Activated T-helper 17 cell treated with anti-CD3 and anti-CD28 coated beads, Interleukin-2, amount 50 U/mL, for 72 hours (primary cell): Measurements from ENCODE around the gene TOM1L2. TPM values are rescaled to one million over a fixed set of nuclear protein-coding genes. Genes with fewer than 3 reads are reported as not detected.

Experiments used
- ATAC-seq: fragments of 150-1000 bp; cut with Tn5 transposase; replicated peaks from 2 replicates; pipeline ENCODE4 v1.10.0; 2021; ENCODE audit warnings: mild to moderate bottlenecking, moderate library complexity
- H3K27ac Mint-ChIP-seq: one replicate; pipeline ENCODE4 v1.8.0; 2022; ENCODE audit warnings: mixed read lengths
- H3K27me3 Mint-ChIP-seq: one replicate; pipeline ENCODE4 v1.8.0; 2022; ENCODE audit warnings: mixed read lengths
- H3K36me3 Mint-ChIP-seq: one replicate; pipeline ENCODE4 v1.8.0; 2022; ENCODE audit warnings: low read depth, mild to moderate bottlenecking, mixed read lengths
- H3K4me1 Mint-ChIP-seq: one replicate; pipeline ENCODE4 v1.8.0; 2022; ENCODE audit warnings: mixed read lengths
- H3K4me3 Mint-ChIP-seq: one replicate; pipeline ENCODE4 v1.8.0; 2022; ENCODE audit warnings: mild to moderate bottlenecking, mixed read lengths
- H3K9me3 Mint-ChIP-seq: one replicate; pipeline ENCODE4 v1.8.0; 2022; ENCODE audit warnings: mixed read lengths
- total RNA-seq, 2 donors: library from RNA; stranded (reverse); gene quantifications; one replicate each; pipeline ENCODE4 v1.2.3, GENCODE V29; 2022

Gene TOM1L2
- total RNA-seq, 2 donors from 2014 or later = 20.4 to 24.8 TPM

GRCh38 chr17:17870247-17870646, 102.0 kb downstream of the TOM1L2 start:
- Mint-ChIP-seq H3K4me1 (no peaks in the 10 kb centered on the region), H3K27ac (no peak overlapping the region), H3K27me3 (no peaks in the 10 kb centered on the region), H3K36me3 (peaks cover 12% of the 10 kb centered on the region), H3K4me3 (no peak overlapping the region), H3K9me3 (no peaks in the 10 kb centered on the region)
- no peak for ATAC-seq

GRCh38 chr17:17868641-17869522, 103.3 kb downstream of the TOM1L2 start:
- Mint-ChIP-seq H3K27ac (no peak overlapping the region), H3K4me1 (no peaks in the 10 kb centered on the region), H3K4me3 (no peak overlapping the region), H3K9me3 (no peaks in the 10 kb centered on the region), H3K27me3 (no peaks in the 10 kb centered on the region), H3K36me3 (peaks cover 12% of the 10 kb centered on the region)
- ATAC-seq = no peak

GRCh38 chr17:17866897-17867296, 105.3 kb downstream of the TOM1L2 start:
- Mint-ChIP-seq H3K27me3 (no peaks in the 10 kb centered on the region), H3K36me3 (peaks cover 12% of the 10 kb centered on the region)
- no peak for ATAC-seq

GRCh38 chr17:17866425-17866824, 105.8 kb downstream of the TOM1L2 start:
- Mint-ChIP-seq H3K27ac (no peak overlapping the region), H3K27me3 (no peaks in the 10 kb centered on the region), H3K4me3 (no peak overlapping the region), H3K36me3 (peaks cover 12% of the 10 kb centered on the region), H3K4me1 (peaks cover 6% of the 10 kb centered on the region), H3K9me3 (no peaks in the 10 kb centered on the region)
- no peak for ATAC-seq

More at GRCh38 chr17:17866897-17867296, 105.3 kb downstream of the TOM1L2 start:
- Mint-ChIP-seq H3K4me1 (peaks cover 6% of the 10 kb centered on the region), H3K4me3 (no peak overlapping the region), H3K9me3 (no peaks in the 10 kb centered on the region), H3K27ac (no peak overlapping the region)

- no peaks in the 10 kb centered on the region for H3K9me3 Mint-ChIP-seq
- H3K27ac Mint-ChIP-seq = no peak overlapping the region
- peaks cover 12% of the 10 kb centered on the region for H3K36me3 Mint-ChIP-seq
- ATAC-seq = no peak
- no peaks in the 10 kb centered on the region for H3K27me3 Mint-ChIP-seq
- peaks cover 6% of the 10 kb centered on the region for H3K4me1 Mint-ChIP-seq
- H3K4me3 Mint-ChIP-seq = no peak overlapping the region
Observed at GRCh38 chr17:17865035-17865434, 107.2 kb downstream of the TOM1L2 start.

GRCh38 chr17:17860766-17861107, 111.5 kb downstream of the TOM1L2 start:
- H3K9me3 Mint-ChIP-seq = no peaks in the 10 kb centered on the region
- H3K27ac Mint-ChIP-seq = no peak overlapping the region
- H3K4me3 Mint-ChIP-seq = no peak overlapping the region
- H3K27me3 Mint-ChIP-seq = no peaks in the 10 kb centered on the region
- H3K36me3 Mint-ChIP-seq = no peaks in the 10 kb centered on the region
- peaks cover 7% of the 10 kb centered on the region for H3K4me1 Mint-ChIP-seq
- no peak for ATAC-seq

GRCh38 chr17:17859909-17860765, 112.1 kb downstream of the TOM1L2 start:
- H3K4me3 Mint-ChIP-seq = no peak overlapping the region
- no peaks in the 10 kb centered on the region for H3K27me3 Mint-ChIP-seq
- no peaks in the 10 kb centered on the region for H3K36me3 Mint-ChIP-seq
- H3K4me1 Mint-ChIP-seq = peaks cover 13% of the 10 kb centered on the region
- no peaks in the 10 kb centered on the region for H3K9me3 Mint-ChIP-seq
- ATAC-seq = peak; percentile 91
- H3K27ac Mint-ChIP-seq = no peak overlapping the region

- Mint-ChIP-seq H3K27me3 (no peaks in the 10 kb centered on the region), H3K4me3 (no peak overlapping the region), H3K9me3 (no peaks in the 10 kb centered on the region), H3K4me1 (peaks cover 22% of the 10 kb centered on the region), H3K36me3 (peaks cover 4% of the 10 kb centered on the region), H3K27ac (no peak overlapping the region)
- ATAC-seq = no peak
Observed at GRCh38 chr17:17857496-17857895, 114.7 kb downstream of the TOM1L2 start.

GRCh38 chr17:17856386-17856785, 115.8 kb downstream of the TOM1L2 start:
- no peak overlapping the region for H3K27ac Mint-ChIP-seq
- H3K36me3 Mint-ChIP-seq = peaks cover 4% of the 10 kb centered on the region
- no peaks in the 10 kb centered on the region for H3K27me3 Mint-ChIP-seq
- H3K4me1 Mint-ChIP-seq = peaks cover 32% of the 10 kb centered on the region
- ATAC-seq = no peak
- H3K4me3 Mint-ChIP-seq = no peak overlapping the region
- no peaks in the 10 kb centered on the region for H3K9me3 Mint-ChIP-seq

GRCh38 chr17:17855976-17856375, 116.2 kb downstream of the TOM1L2 start:
- no peak for ATAC-seq
- Mint-ChIP-seq H3K4me1 (peaks cover 36% of the 10 kb centered on the region), H3K27ac (peak overlapping the region; percentile 9), H3K27me3 (no peaks in the 10 kb centered on the region), H3K9me3 (no peaks in the 10 kb centered on the region), H3K4me3 (no peak overlapping the region), H3K36me3 (peaks cover 4% of the 10 kb centered on the region)

- Mint-ChIP-seq H3K4me1 (peaks cover 52% of the 10 kb centered on the region), H3K27ac (peak overlapping the region; percentile 80), H3K27me3 (no peaks in the 10 kb centered on the region), H3K36me3 (peaks cover 4% of the 10 kb centered on the region), H3K4me3 (peak overlapping the region; percentile 74), H3K9me3 (no peaks in the 10 kb centered on the region)
- peak; percentile 73 for ATAC-seq
Observed at GRCh38 chr17:17853811-17854447, 118.3 kb downstream of the TOM1L2 start.

GRCh38 chr17:17852930-17853329, 119.3 kb downstream of the TOM1L2 start:
- ATAC-seq = no peak
- no peaks in the 10 kb centered on the region for H3K27me3 Mint-ChIP-seq
- H3K9me3 Mint-ChIP-seq = no peaks in the 10 kb centered on the region
- peak overlapping the region; percentile 80 for H3K27ac Mint-ChIP-seq
- peaks cover 54% of the 10 kb centered on the region for H3K4me1 Mint-ChIP-seq
- H3K36me3 Mint-ChIP-seq = peaks cover 4% of the 10 kb centered on the region
- peak overlapping the region; percentile 74 for H3K4me3 Mint-ChIP-seq

- Mint-ChIP-seq H3K9me3 (no peaks in the 10 kb centered on the region), H3K27ac (peak overlapping the region; percentile 4), H3K36me3 (peaks cover 4% of the 10 kb centered on the region), H3K4me3 (peak overlapping the region; percentile 78), H3K4me1 (peaks cover 54% of the 10 kb centered on the region), H3K27me3 (no peaks in the 10 kb centered on the region)
- ATAC-seq = no peak
Observed at GRCh38 chr17:17851103-17852002, 120.8 kb downstream of the TOM1L2 start.
